NCI-H1694 treated with DMSO at 0.1 percent for 48 hours (cell line): ENCODE results near the gene ZFP92.
A peak's percentile ranks its signal among the peaks of the same experiment; 100 is the strongest.
"Not testable (repeated sequence)": the region's sequence is repeated elsewhere in the genome, so short reads cannot be mapped to it uniquely, and the experiment has no call there.

Experiments
- DNase-seq: peaks from one replicate; lab custom pipeline; 2025; lab: John Stamatoyannopoulos, UW

Gene ZFP92

GRCh38 chrX:153386097-153386496, 25.2 kb upstream of the ZFP92 start:
- DNase-seq: no peak

DNA sequence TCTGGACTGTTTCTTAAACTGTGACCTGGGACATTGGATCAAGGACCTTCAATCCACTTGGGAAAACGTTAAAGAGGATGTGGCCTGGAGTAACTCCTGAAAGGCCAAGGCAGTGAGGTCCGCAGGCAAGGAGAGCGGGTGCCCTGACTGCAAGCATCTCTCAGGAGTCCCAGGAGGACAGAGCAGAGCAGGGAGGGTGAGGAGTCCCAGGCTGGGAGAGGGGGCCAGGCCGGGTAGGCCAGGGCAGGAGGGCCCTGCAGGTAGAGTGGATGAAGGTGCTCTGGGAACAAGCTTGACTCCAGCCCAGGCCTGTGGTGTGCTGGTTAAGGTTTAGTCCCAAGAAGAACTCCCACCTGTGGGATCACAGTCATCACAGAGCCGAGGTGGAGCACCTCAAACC, 23.9 kb upstream of the ZFP92 start:
- DNase-seq: no peak

DNA sequence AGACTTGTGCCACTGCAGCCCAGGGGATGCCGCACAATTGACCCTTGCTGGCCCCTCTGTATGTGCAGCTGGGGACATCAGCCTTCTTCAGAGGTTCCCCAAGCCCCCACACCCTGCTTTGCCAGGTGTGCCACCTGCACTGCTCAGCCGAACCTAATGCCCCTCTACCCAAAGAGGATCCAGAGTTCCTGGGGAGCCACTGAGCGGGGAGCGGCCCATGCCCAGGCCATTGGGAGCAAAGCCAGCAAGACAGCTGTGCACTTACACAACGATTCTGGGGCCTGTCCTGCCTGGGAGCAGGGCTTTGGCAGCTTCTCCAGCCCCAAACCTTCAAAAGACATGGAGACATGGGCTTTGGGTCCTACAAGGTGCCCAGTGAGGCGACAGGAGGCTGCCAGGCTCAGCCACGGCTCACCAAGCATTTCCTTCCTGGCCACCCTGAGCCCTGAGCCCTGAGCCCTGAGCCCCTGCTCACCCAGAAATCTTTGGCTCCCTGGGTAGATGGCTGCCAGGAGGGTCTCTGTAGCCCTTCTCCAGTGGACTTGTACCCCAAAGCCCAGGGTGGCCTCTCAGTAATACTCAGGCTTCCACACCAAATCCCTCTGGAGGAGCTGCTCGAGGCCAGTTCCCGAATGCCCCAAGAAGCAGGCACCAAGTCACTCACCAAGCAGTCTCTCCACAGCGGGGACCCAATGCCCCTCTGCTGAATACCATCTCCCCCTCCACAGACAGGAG, 23.1 kb upstream of the ZFP92 start:
- DNase-seq: no peak

DNA sequence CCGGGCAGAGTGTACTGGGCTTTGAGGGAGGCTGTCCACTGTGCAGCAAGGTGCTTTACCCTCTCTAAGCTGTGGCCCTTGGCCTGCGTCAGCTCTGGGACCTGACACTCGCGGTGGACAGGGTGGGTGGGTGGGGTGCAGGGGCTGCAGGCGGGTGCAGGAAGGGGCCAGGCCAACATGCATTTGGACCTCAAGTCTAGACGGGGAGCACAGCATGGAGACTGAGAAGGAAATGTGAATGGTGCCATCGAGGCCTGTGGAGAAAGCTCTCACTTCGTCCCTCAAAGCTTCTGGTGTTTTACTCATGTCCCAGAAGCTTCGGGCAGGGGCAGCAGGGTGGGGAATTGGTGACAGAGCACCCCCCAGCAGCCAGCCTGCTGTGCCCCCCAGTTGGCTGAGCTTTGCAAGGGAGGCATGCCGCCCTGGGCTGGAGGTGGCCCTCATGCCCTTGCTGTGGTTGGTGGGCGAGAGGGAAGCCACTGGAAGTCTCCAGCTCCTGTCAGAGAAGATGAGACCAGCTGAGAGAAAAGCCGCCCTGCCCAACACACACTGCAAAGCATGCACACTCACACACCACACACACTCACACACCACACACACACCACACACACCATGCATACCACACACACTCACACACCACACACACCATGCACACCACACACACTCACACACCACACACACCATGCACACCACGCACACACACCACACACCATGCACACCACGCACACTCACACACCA, 22.4 kb upstream of the ZFP92 start:
- no peak for DNase-seq

DNA sequence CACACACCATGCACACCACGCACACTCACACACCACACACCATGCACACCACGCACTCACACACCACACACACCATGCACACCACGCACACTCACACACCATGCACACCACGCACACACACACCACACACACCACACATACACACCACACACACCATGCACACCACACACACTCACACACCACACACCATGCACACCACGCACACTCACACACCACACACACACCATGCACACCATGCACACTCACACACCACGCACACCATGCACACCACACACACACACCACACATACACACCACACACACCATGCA, 21.9 kb upstream of the ZFP92 start:
- not testable (repeated sequence) for DNase-seq

GRCh38 chrX:153392642-153393321, 18.5 kb upstream of the ZFP92 start:
- no peak for DNase-seq

GRCh38 chrX:153394612-153395011, 16.7 kb upstream of the ZFP92 start:
- DNase-seq: no peak

DNA sequence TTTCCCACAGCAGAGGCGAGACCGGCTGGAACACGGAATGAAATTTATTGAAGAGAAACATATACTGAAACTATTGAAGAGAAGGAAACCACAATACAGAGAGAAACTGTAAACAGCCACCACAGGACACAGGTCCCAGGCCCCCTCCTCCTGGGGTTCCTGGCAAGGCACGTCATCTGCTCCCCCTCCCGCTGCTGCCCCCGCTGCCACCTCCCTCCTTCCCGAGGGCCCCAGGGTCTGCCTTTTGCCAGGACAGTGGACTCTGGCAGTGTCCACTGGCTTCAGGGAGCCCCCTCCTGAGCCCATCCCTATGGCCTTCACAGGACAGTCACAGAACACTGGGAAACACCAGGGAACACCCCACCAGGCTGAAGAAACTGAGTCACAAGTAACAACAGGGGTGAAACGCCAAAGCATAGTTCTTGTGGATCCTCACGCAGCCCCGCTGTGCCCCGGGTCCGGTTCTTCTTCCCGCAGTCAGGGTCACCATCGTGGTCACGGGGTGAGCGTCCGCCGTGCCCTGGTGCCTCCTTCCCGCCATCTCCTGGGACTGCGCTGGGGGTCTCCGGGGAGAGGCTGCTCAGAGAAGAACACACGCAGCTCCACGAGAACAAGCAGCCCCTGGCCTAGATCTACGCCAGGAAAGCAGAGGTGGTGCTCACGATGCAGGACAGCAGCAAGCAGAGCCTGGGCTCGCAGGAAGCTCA, 15.5 kb upstream of the ZFP92 start:
- DNase-seq: no peak

DNA sequence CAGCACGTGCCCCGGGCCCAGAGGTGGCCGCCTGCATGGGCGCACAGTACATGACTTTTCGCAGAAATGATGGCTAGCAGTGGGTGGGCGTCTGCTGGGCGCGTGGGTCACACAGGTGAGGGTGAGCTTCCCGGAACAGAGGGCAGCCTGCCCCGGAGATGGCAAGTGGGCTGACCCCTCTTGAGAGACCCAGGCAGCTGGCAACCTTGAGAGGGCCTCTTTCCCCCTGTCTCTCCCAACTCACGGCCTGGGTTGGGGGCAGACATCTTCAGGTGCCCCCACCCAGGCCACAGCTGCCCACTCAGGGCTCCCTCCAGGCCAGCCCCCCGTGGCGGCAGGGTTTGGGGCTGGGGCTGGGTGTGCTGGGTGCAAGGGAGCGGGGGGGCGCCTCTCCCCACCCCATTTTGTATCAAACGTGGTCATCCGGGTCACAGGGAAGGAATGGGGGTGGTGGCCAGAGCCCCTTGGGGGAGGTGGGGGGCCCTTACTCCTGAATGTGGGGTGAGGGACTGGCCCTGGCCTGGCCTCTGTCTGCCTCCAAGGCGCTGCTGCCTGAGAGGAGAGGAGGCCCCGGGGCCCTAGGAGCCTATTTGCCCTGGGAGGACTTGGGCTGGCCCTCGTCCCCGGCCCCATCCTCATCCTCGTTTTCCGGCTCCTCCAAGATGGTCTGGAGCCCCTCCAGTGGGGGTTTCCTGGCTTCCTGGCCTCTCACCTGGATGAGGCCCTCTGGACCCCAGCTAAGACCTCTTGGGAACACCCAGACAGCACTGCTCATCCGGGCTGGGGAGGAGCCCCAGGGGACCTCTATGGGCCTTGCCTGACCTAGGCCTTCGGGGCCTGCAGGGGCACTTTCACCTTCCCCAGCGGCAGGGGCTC, 14.7 kb upstream of the ZFP92 start:
- DNase-seq: no peak

DNA sequence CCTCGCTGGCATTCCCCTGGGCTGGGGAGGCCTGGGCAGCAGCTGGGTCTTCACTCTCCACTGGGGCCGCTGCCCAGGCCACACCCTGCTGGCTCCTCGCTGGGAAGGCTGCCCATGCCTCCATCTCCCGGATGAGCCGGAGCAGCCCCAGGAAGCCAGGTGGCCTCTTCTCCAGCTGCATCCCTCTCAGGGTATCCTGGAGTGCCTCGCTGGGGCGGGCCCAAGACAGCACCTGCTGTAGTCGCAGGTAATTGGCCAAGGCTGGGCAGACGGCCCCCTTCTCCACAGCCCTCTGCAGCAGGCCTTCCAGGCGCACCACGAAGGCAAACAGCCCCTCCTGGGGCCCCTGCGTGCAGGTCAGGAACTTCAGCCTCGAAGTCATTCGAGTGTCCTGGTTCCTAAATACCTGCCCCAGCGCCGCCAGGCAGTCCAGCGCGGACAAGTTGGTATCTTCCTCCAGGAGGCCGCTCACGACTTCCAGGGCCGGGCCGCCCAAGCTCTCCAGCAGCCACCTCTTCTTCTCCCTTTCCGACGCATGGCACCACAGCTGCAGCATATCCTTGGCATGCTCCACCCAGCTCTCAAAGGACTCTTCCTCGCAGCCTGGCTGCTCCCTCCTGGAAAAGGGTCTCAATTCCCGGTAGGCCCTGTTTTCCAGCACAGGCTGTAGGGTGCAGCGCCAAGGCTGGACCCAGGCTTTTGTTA, 13.9 kb upstream of the ZFP92 start:
- DNase-seq: no peak

DNA sequence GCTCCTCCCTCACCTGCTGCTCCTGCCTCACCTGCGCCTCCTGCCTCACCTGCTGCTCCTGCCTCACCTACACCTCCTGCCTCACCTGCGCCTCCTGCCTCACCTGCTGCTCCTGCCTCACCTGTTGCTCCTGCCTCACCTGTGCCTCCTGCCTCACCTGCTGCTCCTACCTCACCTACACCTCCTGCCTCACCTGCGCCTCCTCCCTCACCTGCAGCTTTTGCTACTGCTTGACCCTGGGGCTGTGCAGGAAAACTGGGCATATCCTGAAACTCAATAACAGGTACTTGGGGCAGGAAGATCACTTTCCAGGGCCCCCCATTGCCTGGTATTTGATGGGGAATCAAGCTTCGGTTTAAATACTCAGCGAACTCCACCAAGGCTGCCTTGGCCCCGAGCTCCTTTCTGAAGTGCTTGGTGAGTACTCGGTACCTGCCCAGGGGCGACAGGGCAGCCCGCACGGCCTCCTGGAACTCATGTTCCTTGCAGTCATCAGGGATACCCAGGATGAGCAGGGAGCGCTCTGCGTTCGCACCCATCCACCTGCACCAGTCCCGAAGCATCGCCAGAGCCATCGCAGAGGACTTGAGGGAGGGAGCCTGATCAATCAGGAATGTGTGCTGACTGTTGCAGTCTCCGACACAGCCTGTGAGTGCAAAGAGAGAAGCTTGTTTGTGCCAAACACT, 12.9 kb upstream of the ZFP92 start:
- DNase-seq: no peak

GRCh38 chrX:153400146-153401132, 10.8 kb upstream of the ZFP92 start:
- peak; percentile 41 for DNase-seq

DNA sequence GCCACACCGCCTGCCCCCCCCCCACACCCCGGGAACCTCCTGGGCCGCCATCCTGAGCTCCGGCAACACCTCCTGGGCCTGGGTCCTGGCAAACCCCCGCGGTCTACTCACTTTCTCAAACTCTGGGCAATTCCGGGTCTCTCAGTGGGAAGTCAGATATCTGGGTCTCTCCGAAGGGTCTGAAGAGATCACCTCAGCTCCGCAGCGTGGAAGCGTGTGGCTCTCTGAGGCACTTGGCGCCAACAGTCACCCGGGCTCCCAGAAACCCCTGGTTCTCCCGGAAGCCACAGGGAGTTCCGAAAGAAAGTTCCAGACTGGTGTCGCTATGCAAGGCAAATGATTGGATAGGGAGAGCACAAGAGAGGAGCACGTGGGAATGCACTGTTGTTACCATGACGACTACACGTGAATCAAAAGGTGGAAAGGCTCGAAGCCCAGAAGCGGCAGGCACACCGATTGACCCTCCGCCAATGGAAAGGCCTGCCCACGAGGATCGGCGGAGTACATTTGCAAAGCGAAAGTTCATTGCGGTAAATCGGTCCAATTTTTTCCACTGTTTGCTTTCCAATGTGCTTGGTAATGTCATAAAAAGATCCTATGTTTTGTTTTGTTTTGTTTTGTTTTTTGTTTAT, 10.0 kb upstream of the ZFP92 start, which contains the start of gene PNMA6E:
Gene PNMA6E, minus strand, starts transcription at position 218 of the 632 bp plus-strand sequence. CDS start 2,501 bp downstream, outside the sequence.
- DNase-seq: no peak

DNA sequence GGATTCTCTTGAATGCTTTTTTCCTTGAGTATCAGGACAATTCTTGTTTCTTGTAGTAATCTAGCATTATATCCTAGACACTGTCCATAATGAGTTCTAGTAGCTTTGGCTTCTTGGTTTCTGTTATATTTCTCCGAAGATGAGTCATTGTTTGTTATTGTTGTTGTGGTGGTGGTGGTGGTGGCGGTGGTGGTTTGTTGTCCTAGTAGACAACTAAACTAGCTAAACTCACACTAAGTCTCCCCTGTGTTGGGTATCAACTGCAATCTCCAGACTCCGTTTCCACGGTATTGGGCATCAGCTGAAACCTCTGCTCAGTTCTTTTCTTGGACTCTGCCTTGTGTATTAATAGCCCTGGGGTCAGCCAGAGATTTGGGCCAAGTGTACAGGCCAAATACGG, 6.9 kb upstream of the ZFP92 start:
- DNase-seq: not testable (repeated sequence)

DNA sequence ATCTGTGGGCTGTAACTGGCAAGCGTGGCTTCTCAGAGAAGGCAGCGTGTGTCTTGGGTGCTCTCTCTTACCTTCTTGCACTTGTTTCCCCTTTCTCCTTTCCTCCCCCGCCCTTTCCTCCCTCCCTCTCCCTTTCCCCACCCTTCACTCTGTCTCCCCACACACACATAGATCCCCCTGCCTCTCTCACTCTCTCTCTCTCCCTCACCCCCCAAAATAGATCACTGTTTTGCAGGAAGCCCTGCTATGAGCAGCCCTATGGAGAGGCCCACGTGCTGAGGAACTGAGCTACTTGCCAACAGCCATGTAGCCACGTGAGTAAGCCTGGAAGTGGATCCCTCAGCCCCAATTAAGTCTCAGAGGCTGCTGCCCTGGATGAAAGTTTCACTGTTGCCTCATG, 5.8 kb upstream of the ZFP92 start:
- no peak for DNase-seq

- DNase-seq: no peak
Measured at GRCh38 chrX:153406011-153406410, 5.3 kb upstream of the ZFP92 start.

GRCh38 chrX:153406903-153407302, 4.4 kb upstream of the ZFP92 start:
- no peak for DNase-seq

DNA sequence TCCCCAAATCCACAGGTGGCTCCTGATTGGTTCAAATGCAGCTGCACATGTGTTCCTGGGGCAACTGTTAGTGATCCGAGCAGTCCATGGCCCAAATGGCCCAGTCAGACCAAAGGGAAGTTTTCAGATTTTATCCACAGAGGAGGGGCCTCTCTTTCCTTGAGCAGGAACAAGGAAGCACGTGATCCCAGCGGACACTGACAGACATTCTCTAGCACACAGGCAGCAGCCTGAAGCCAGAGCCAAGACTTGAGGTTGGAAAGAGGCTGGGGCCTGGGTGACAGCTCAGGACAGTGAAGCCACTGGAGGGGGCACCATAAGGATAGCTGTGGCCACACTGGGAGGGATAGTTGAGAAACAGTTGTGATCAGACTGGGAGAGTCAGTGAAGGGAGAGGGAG, 3.5 kb upstream of the ZFP92 start:
- no peak for DNase-seq
